Melanocyte of skin (primary cell): ENCODE results near the gene MXRA7. TPM values are rescaled to one million over a fixed set of nuclear protein-coding genes. Genes with fewer than 3 reads are reported as not detected.

Source experiments
- small RNA-seq, 2 donors: library from RNA; depleted of rRNA; stranded (forward); fragments of <200 nt; gene quantifications; one replicate each; pipeline ENCODE3, GENCODE V24; 2012
- total RNA-seq, 2 donors: library from RNA; depleted of rRNA; stranded (reverse); fragments of >200 nt; gene quantifications; 2 replicates each; pipeline ENCODE4 v1.2.3, GENCODE V29; 2012

MXRA7 gene
- total RNA-seq, result 10 to 100 TPM; 51.6 to 52.9 TPM

GRCh38 chr17:76710863-76711611 is at the start of gene MXRA7:
MXRA7 (minus strand) TSS chr17:76710965; CDS start chr17:76710946, 19 bp downstream.

GRCh38 chr17:76737676-76738467 is 27.1 kb upstream of the MXRA7 start, which contains the start of gene MFSD11:
MFSD11 (plus strand) TSS chr17:76738119; CDS start chr17:76738353, 234 bp downstream.

GRCh38 chr17:76737082-76737675 is 26.4 kb upstream of the MXRA7 start, which contains the start of gene SRSF2:
SRSF2 (minus strand) TSS chr17:76737331; CDS start chr17:76737160, 171 bp downstream.

GRCh38 chr17:76726776-76727718 is 16.3 kb upstream of the MXRA7 start, which contains the start of gene METTL23:
METTL23 (plus strand) TSS chr17:76726839; CDS start chr17:76729711, 2,872 bp downstream.

GRCh38 chr17:76726231-76726775 is 15.5 kb upstream of the MXRA7 start, which contains the start of gene JMJD6:
JMJD6 (minus strand) TSS chr17:76726606; CDS start chr17:76726475, 131 bp downstream.

GRCh38 chr17:76643553-76644148 is 67.1 kb downstream of the MXRA7 start, which contains the start of gene ST6GALNAC1:
ST6GALNAC1 (minus strand) TSS chr17:76643757; CDS start chr17:76643638, 119 bp downstream.

Small RNAs within 50 kb of the gene (small RNA-seq; reads per million reads assigned to genes)
- gene AC005837.3 (0 reads per million in 2 donors), gene RF02271 (0 reads per million in 2 donors), gene RNU6-227P (0 reads per million in 2 donors), gene RNU6-97P (0 to 0.17 reads per million in 2 donors), gene RNY4P36 (0.09 to 0.41 reads per million in 2 donors)

Other genes starting within 250 kb of the MXRA7 start
- not detected for gene AANAT, start 243.4 kb downstream of the MXRA7 start, total RNA-seq
- gene RHBDF2, start 209.5 kb downstream of the MXRA7 start, total RNA-seq, result 10 to 100 TPM; 19.6 to 27.0 TPM
- gene CYGB, start 173.3 kb downstream of the MXRA7 start, total RNA-seq, result 100 to 1,000 TPM in 1 of 2 donors, 10 to 100 TPM in 1; 58.8 to 118 TPM
- gene PRCD, start 170.9 kb downstream of the MXRA7 start, total RNA-seq, result 1 to 10 TPM; 6.7 to 8.6 TPM
- gene ST6GALNAC2, start 125.1 kb downstream of the MXRA7 start, total RNA-seq, result 100 to 1,000 TPM in 1 of 2 donors, 10 to 100 TPM in 1; 64.3 to 149 TPM
- not detected for gene ST6GALNAC1, start 67.2 kb downstream of the MXRA7 start, total RNA-seq
- 10 to 100 TPM; 10.3 to 24.3 TPM for gene JMJD6, start 15.6 kb upstream of the MXRA7 start, total RNA-seq
- 10 to 100 TPM; 27.9 to 39.3 TPM for gene METTL23, start 15.9 kb upstream of the MXRA7 start, total RNA-seq
- 100 to 1,000 TPM; 109 to 245 TPM for gene SRSF2, start 26.4 kb upstream of the MXRA7 start, total RNA-seq
- 10 to 100 TPM; 17.3 to 29.3 TPM for gene MFSD11, start 27.2 kb upstream of the MXRA7 start, total RNA-seq
- gene MGAT5B, start 157.4 kb upstream of the MXRA7 start, total RNA-seq, result 10 to 100 TPM; 57.9 to 58.2 TPM